IgD-negative memory B cell (primary cell): ENCODE results near the gene IFIT5. TPM values are rescaled to one million over a fixed set of nuclear protein-coding genes. Genes with fewer than 3 reads are reported as not detected.
"Not testable (repeated sequence)": the region's sequence is repeated elsewhere in the genome, so short reads cannot be mapped to it uniquely, and the experiment has no call there.

ENCODE experiments used
- H3K27ac Mint-ChIP-seq, 3 donors: one replicate each; pipeline ENCODE4 v1.8.0; 2020 to 2022; ENCODE audit warnings: mild to moderate bottlenecking in 3 of 3, mixed read lengths in 3 of 3, moderate library complexity in 1 of 3
- H3K27me3 Mint-ChIP-seq: one replicate; pipeline ENCODE4 v1.8.0; 2021; ENCODE audit warnings: mixed read lengths
- H3K36me3 Mint-ChIP-seq: one replicate; pipeline ENCODE4 v1.8.0; 2020; ENCODE audit warnings: mild to moderate bottlenecking, mixed read lengths
- H3K4me1 Mint-ChIP-seq, 3 donors: one replicate each; pipeline ENCODE4 v1.8.0; 2020 to 2022; ENCODE audit warnings: mixed read lengths in 3 of 3, mild to moderate bottlenecking in 1 of 3
- H3K4me3 Mint-ChIP-seq, 4 donors: one replicate each; pipeline ENCODE4 v1.8.0; 2020 to 2022; ENCODE audit warnings: mild to moderate bottlenecking in 4 of 4, mixed read lengths in 4 of 4, moderate library complexity in 3 of 4
- H3K9me3 Mint-ChIP-seq, 3 donors: one replicate each; pipeline ENCODE4 v1.8.0; 2020 to 2021; ENCODE audit warnings: mixed read lengths in 3 of 3, mild to moderate bottlenecking in 1 of 3
- polyA plus RNA-seq: library from polyadenylated mRNA; unstranded; fragments of 300-500 nt; fragmentation: Illumina TruSeq; gene quantifications from one replicate; pipeline ENCODE4 v1.2.3, GENCODE V29; 2021

The IFIT5 gene
- polyA plus RNA-seq, 1 donor from 2014 or later, result 17.3 TPM

DNA sequence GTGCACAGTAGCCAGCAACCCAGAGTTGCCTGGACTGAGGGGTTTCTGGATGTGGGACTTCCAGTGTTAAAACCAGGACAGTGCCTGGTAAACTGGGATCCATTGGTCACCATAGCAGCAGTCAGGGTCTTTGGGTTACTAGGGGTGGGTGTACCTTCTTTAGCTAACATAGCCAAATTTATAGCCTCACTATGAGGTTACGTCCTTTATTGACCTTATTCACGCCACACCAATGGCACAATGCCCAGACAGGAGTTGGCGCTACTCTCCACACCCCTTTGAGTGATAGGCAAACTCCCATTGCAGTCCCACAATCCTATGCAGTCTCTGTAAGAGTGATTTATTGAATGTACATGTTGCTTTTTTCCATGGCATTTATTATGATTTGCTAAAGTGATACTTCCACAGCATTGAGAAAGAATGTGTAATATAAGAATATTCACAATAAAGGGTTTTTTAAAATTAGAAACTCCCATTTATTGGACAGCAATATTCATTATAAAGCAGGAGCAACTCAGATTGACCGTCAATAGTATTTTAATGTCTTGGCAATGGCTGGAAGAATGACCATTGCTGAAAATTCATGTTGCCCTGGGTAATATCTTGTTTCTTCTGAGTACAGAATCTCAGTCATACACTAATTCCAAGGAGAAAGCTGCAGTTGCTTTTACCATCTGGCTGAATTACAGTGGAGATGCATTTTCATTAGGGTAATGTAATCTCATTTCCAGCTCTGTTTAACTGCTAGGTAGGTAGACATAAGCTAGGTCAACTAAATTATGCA, 26.1 kb downstream of the IFIT5 start:
- Mint-ChIP-seq H3K9me3 (no peaks in the 10 kb centered on the region), H3K27ac (no peak overlapping the region), H3K36me3 (no peaks in the 10 kb centered on the region), H3K4me3 (no peak overlapping the region), H3K4me1 (no peaks in the 10 kb centered on the region), H3K27me3 (peaks cover 7% of the 10 kb centered on the region)

- H3K27ac Mint-ChIP-seq, result no peak overlapping the region
- H3K4me1 Mint-ChIP-seq, result no peaks in the 10 kb centered on the region
- peaks cover 0 to 2% (median 2%) of the 10 kb centered on the region in 3 donors for H3K9me3 Mint-ChIP-seq
- no peaks in the 10 kb centered on the region for H3K36me3 Mint-ChIP-seq
- peaks cover 10% of the 10 kb centered on the region for H3K27me3 Mint-ChIP-seq
- no peak overlapping the region for H3K4me3 Mint-ChIP-seq
These were observed 27.9 kb downstream of the IFIT5 start for GRCh38 chr10:89442289-89442688.

- not testable (repeated sequence) for H3K4me1 Mint-ChIP-seq, H3K27ac Mint-ChIP-seq, H3K9me3 Mint-ChIP-seq
These were observed 30.5 kb downstream of the IFIT5 start for GRCh38 chr10:89444819-89445218.

DNA sequence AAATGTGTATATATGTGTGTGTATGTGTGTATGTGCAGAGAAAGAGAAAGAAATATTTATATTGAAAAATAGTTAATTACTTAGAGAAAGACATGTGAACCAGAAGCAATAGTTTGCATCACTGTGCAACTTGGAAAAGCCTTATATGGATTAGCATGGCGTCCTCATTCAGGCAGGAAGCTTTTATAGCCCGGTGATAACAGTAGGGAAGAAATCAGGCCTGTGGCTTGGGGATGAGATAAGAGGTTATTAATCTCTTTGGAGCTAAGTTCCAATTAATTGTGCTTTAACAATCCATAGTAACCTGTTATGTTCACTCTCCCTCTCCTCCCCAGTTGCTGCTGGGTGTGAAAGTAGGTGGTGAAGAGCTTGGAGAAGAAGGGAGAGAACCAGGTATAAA, 36.5 kb downstream of the IFIT5 start:
- H3K27me3 Mint-ChIP-seq, result peaks cover 6% of the 10 kb centered on the region
- peaks cover 0 to 3% (median 0%) of the 10 kb centered on the region in 3 donors for H3K9me3 Mint-ChIP-seq
- H3K36me3 Mint-ChIP-seq, result peaks cover 2% of the 10 kb centered on the region
- peaks cover 0 to 4% (median 4%) of the 10 kb centered on the region in 3 donors for H3K4me1 Mint-ChIP-seq
- no peak overlapping the region for H3K4me3 Mint-ChIP-seq
- H3K27ac Mint-ChIP-seq, result no peak overlapping the region

More at GRCh38 chr10:89444819-89445218, 30.5 kb downstream of the IFIT5 start:
- not testable (repeated sequence) for H3K4me3 Mint-ChIP-seq, H3K36me3 Mint-ChIP-seq
- peaks cover 10% of the 10 kb centered on the region for H3K27me3 Mint-ChIP-seq

DNA sequence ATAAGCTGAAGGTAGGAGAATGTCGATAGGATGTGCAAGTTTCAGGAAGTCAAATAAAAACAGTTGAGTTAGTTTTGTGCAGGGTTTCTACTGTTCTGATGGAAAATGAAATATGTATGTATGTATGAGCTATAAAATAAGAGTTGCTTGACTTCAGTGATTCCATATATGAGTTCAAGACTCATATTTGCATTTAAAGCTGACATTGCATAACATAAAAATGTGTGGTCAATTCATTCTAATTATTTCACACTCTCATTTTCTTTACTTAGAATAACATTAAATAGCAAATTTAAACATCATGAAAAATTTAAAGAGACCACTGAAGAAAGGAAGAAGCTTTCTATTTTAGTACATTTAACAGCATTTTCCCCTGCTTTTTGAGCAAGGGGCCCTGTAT, 37.8 kb downstream of the IFIT5 start:
- Mint-ChIP-seq H3K27ac (no peak overlapping the region), H3K36me3 (peaks cover 2% of the 10 kb centered on the region), H3K9me3 (peaks cover 0 to 1% (median 0%) of the 10 kb centered on the region in 3 donors), H3K27me3 (peaks cover 3% of the 10 kb centered on the region), H3K4me1 (peaks cover 0 to 4% (median 4%) of the 10 kb centered on the region in 3 donors), H3K4me3 (no peak overlapping the region)

GRCh38 chr10:89454561-89455347, 40.4 kb downstream of the IFIT5 start:
- Mint-ChIP-seq H3K27ac (peak overlapping the region in 1 of 3 donors; percentile 51), H3K4me1 (peaks cover 0 to 4% (median 4%) of the 10 kb centered on the region in 3 donors), H3K4me3 (no peak overlapping the region), H3K27me3 (peaks cover 5% of the 10 kb centered on the region), H3K36me3 (peaks cover 2% of the 10 kb centered on the region), H3K9me3 (peaks cover 0 to 1% (median 0%) of the 10 kb centered on the region in 3 donors)

- H3K4me1 Mint-ChIP-seq, result peaks cover 0 to 4% (median 4%) of the 10 kb centered on the region in 3 donors
- H3K27me3 Mint-ChIP-seq, result peaks cover 9% of the 10 kb centered on the region
These were observed 43.9 kb downstream of the IFIT5 start for GRCh38 chr10:89458291-89458690.

DNA sequence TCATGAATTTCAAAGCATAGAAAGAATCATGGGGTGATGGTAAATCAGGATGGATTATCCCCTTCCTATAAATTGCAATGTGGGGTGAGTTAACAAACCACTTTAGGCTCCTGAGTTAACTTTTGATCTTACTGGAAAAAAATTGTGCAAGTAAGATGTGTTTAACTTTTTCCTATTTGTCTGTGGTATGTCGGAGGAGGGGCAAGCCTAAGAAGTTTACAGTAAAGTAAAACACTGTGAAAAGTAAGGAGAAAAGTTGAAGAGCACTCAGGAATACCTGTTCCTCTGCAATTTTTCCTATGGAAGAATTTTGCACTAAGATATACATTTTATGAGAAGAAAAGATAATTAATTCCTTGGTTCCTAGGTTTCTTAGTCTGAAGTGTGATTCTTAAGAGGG, 44.4 kb downstream of the IFIT5 start:
- H3K9me3 Mint-ChIP-seq, result peaks cover 0 to 1% (median 0%) of the 10 kb centered on the region in 3 donors
- H3K4me3 Mint-ChIP-seq, result no peak overlapping the region
- peaks cover 9% of the 10 kb centered on the region for H3K27me3 Mint-ChIP-seq
- H3K36me3 Mint-ChIP-seq, result peaks cover 2% of the 10 kb centered on the region
- no peak overlapping the region for H3K27ac Mint-ChIP-seq
- peaks cover 0 to 4% (median 4%) of the 10 kb centered on the region in 3 donors for H3K4me1 Mint-ChIP-seq

More at GRCh38 chr10:89458291-89458690, 43.9 kb downstream of the IFIT5 start:
- H3K9me3 Mint-ChIP-seq, result peaks cover 0 to 1% (median 0%) of the 10 kb centered on the region in 3 donors
- H3K27ac Mint-ChIP-seq, result no peak overlapping the region
- no peak overlapping the region for H3K4me3 Mint-ChIP-seq
- H3K36me3 Mint-ChIP-seq, result peaks cover 2% of the 10 kb centered on the region

DNA sequence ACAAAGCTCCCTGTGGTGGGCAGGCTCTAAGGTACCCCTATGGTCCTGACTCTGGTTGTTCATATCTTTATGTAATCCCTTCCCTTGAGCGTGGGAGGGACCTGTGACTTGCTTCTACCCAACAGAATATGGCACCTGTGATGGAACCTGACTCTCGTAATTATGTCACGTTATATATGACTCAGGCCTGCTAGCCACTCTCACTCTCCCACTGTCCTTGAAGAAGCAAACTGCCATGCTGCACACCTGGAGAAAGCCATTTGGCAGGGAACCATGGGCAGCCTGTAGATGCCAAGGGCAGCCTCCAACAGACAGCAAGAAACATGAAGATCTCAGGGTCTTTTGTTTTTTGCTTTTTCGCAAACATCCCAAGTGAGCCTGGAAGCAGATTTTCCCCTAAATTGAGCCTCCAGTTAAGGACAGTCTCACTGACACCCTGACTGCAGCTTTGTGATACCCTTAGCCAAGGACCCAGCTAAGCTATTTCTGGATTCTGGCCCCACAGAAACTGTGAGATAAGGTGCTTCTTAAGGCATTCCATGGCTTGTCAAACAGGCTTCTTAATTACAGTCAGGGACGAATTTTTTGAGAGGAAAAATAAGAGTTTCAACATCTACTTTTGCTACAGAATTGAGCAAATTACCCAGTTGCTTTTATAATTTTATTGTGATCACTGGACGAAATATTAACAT, 49.6 kb downstream of the IFIT5 start:
- Mint-ChIP-seq H3K4me1 (peaks cover 0 to 2% (median 0%) of the 10 kb centered on the region in 3 donors), H3K9me3 (no peaks in the 10 kb centered on the region), H3K27ac (no peak overlapping the region), H3K27me3 (peaks cover 6% of the 10 kb centered on the region), H3K36me3 (no peaks in the 10 kb centered on the region), H3K4me3 (no peak overlapping the region)

- Mint-ChIP-seq H3K36me3 (no peaks in the 10 kb centered on the region), H3K4me1 (peaks cover 0 to 2% (median 0%) of the 10 kb centered on the region in 3 donors), H3K27me3 (peaks cover 7% of the 10 kb centered on the region), H3K27ac (no peak overlapping the region), H3K9me3 (no peaks in the 10 kb centered on the region), H3K4me3 (no peak overlapping the region)
These were observed 50.8 kb downstream of the IFIT5 start for GRCh38 chr10:89465196-89465595.

DNA sequence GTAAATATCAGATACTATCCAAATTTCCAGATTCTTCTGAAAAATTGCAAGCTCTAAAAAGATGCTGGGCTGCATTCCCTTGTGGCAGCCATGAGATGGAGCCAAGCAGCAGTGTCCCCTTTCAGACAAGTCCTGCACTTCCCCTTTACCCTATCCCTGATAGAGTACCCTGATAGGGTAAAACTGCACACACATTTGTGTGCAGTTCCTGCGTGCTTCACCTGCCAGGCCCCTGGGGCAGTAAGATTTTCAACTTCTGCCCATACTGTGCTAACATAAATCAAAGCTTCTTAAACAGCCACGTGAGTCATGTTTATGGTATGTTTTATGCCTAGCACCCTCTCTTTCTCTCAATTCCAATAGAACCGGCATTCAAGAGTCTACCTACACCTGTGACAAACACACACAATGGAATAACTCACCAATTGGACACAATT, 52.2 kb downstream of the IFIT5 start:
- H3K27ac Mint-ChIP-seq, result no peak overlapping the region
- H3K36me3 Mint-ChIP-seq, result no peaks in the 10 kb centered on the region
- peaks cover 2% of the 10 kb centered on the region for H3K27me3 Mint-ChIP-seq
- no peaks in the 10 kb centered on the region for H3K9me3 Mint-ChIP-seq
- no peak overlapping the region for H3K4me3 Mint-ChIP-seq
- peaks cover 0 to 2% (median 0%) of the 10 kb centered on the region in 3 donors for H3K4me1 Mint-ChIP-seq

- Mint-ChIP-seq H3K27ac (peak overlapping the region in 1 of 3 donors; percentile 76), H3K27me3 (peaks cover 2% of the 10 kb centered on the region), H3K4me3 (no peak overlapping the region), H3K4me1 (peaks cover 0 to 2% (median 0%) of the 10 kb centered on the region in 3 donors), H3K36me3 (no peaks in the 10 kb centered on the region), H3K9me3 (no peaks in the 10 kb centered on the region)
These were observed 54.0 kb downstream of the IFIT5 start for GRCh38 chr10:89468191-89468965.

DNA sequence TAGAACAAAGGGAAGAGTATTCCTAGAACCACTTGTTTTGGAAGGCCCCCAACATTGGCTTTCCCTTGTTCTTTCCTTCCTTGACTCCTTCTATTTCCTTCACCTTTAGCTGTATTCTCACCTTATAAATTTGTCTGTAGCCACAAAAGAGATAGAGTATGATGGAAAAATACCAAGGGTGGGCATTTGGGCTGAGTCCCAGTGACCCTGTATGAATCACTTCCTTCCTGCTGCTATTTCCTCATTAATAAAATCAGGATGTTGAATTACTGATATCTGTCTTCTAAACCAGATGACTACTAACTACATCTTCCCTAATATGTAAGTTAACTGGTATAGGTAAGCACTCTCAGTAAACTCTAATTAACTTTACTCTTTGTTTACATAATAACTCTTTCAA, 55.1 kb downstream of the IFIT5 start:
- peaks cover 4% of the 10 kb centered on the region for H3K27me3 Mint-ChIP-seq
- H3K4me1 Mint-ChIP-seq, result peaks cover 0 to 2% (median 0%) of the 10 kb centered on the region in 3 donors

More for the DNA sequence above, 55.1 kb downstream of the IFIT5 start:
- Mint-ChIP-seq H3K27ac (no peak overlapping the region), H3K4me3 (no peak overlapping the region), H3K9me3 (no peaks in the 10 kb centered on the region), H3K36me3 (no peaks in the 10 kb centered on the region)
